Left lobe of liver (tissue), 2 donors: ENCODE data around the gene RNF14. TPM values are rescaled to one million over a fixed set of nuclear protein-coding genes. Genes with fewer than 3 reads are reported as not detected.

Experiments used
- ATAC-seq: fragments of 200-7000 bp; cut with Tn5 transposase; one replicate; pipeline ENCODE4 v1.9.1; 2020; ENCODE audit warnings: mild to moderate bottlenecking, moderate library complexity
- DNase-seq: peaks from one replicate; pipeline ENCODE4 v3.0.0-alpha.2; 2020; ENCODE audit warnings: low spot score
- total RNA-seq: library from RNA; stranded (reverse); gene quantifications from one replicate; pipeline ENCODE4 v1.2.1, GENCODE V29; 2021
- donor health status: DM: no; HTN: no; CAD: no; lungs with moderate emphysema.
- donor health status: DM: no; HTN: yes; CAD: no.

The RNF14 gene
- total RNA-seq, 1 donor from 2014 or later, result 38.9 TPM

DNA sequence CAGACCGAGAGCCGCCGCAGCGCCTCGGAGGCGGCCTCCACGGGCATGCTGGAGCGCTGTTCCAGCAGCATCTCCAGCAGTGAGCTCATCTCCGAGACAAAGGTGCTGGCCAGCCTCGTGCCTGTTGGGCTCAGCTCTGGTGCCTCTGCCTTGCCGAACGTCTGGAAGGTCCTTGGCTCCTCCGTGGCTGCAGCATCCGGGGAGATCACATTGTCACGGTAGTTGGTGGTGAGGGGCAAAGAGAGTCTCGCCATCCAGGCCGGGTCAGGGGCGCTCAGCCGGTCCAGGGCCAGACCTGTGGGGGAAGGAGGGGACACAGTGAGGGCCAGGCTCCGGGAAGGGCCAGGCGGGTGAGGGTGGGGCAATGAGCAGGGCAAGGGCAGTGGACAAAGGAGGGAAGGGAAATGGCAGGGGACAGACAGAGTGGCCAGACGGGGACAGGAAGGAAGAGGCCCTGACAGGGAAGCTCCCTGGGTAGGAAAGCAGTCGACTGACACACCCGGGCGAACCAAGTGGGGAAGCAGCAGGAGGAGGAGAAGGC is 23.3 kb upstream of the RNF14 start:
- ATAC-seq, result peak; percentile 33
- no peak for DNase-seq

- no peak for ATAC-seq
- no peak for DNase-seq
Observed at GRCh38 chr5:141947316-141947715, 21.6 kb upstream of the RNF14 start.

DNA sequence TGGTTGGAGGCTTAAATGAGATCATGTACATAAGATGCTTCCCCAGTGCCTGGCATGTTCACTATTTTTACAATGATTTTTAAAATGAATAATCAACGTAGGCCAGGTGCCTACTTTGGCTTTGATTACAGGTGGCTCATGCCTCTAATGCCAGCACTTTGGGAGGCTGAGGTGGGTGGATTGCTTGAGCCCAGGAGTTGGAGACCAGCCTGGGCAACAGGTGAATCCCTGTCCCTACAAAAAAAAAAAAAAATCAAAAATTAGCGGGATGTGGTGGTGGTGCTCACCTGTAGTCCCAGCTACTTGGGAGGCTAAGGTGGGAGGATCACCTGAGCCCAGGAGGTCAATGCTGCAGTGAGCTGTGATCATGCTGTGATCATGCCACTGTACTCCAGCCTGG is 20.1 kb upstream of the RNF14 start:
- DNase-seq, result no peak

GRCh38 chr5:141949511-141949910 is 19.4 kb upstream of the RNF14 start:
- DNase-seq (no peak), ATAC-seq (no peak)

More for the DNA sequence above, 20.1 kb upstream of the RNF14 start:
- ATAC-seq, result no peak

DNA sequence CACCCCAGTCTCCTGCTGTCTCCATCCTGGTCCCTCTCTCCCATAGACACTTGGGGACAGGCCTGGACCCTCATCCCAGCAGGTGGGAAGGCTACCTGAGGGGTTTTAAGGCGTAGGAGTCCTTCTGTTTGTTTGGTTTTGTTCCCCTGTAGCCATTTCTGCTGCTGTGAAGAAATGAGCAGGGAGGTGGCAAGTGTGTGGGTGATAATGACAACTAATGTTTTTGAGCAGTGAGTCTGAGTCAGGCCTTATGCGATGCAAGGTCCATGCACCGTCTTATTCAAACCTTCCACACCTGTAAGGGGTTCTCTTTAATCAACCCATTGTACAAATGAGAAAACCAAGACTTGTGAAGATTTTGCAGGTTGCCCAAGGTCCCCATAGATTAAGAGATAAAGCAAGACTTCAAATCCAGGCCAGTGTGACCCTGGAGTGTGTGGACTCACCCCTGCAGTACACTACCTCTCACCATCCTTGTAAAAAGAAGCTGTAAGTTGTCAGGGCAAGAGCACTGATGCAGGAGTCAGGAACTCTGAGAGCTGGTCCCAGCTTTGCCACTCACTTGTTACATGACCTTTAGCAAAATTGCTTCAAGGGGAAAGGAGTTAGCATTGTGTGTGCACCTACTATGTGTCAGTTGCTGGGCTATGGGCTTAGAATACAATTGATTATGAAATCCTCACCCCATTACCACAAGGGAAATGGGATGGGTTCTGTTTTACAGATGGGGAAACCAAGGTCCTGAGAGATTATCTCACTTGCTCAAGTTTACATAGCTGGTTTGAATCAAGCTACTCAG is 18.5 kb upstream of the RNF14 start:
- DNase-seq, result no peak
- no peak for ATAC-seq

GRCh38 chr5:141951332-141951781 is 17.5 kb upstream of the RNF14 start:
- DNase-seq (no peak), ATAC-seq (peak; percentile 34)

DNA sequence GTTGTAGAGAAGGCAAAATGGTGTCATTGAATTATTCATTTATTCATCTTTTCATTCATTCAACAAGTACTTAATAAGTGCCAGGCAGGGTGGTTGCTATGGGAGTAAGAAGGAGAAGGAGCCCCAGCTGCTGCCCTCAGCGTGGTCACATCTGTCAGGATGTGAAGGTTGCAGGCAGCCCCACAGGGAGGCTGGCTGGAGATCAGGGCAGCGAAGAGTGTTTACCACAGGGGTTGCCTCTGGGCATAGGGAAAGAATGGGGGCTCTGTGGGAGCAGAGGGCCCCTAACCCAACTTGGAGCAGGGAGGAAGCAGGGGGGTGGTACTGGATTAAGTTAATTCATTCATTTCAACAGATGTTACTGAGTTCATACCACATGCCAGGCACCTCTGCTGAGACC is 16.9 kb upstream of the RNF14 start:
- ATAC-seq, result no peak
- DNase-seq, result no peak

DNA sequence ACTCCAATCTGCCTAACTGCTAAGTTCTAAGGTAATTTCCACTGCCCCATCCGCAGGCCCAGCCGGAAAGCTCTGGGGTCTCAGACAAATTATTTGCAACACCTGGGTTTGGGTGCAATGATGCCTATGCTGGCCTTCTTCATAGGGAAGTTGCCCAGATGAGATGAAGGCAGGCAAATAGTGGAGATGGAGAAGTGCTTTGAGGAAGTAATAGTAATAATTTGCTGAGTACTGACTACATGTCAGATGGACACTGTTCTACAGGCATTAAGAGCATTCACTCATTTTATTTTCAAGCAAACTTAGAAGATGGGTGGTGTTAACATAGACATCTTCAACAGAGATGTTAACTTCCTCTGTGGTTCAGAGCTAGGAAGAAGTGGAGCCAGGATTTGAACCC is 14.7 kb upstream of the RNF14 start:
- no peak for ATAC-seq
- DNase-seq, result no peak

DNA sequence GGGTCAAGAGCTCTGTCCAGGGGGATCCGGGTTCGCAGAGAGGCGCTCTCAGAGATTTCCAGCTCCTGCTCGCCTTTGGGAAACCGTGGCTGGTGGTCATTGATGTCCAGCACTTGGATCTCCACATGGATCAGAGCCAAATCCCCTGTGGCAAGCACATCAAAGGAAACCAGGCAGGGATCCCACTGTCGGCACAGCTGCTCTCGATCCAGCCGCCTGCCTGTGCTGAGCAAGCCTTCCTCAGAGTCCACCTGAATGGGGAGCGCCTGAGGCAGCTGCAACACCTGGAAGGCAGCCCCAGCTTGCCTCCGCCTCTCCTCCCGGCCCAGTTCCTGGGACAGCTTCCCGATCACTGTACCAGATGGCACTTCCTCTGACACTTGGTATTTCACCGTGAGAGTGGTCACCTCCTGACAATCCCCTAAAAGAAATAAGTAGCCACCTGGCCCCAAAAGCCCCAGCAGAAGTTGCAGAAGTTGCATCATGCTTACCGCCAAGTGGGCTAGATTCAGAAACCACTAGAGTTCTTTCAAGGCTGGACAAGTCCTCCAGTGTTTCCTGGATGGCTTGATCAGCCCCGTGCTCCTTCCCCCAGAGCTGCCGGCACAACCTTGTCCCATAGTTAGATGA is 11.4 kb upstream of the RNF14 start:
- DNase-seq (no peak), ATAC-seq (no peak)

GRCh38 chr5:141958113-141958512 is 10.8 kb upstream of the RNF14 start, which contains the start of gene PCDH12:
PCDH12 (minus strand) TSS chr5:141958202; CDS start chr5:141957851, 351 bp downstream.
- peak; percentile 43 for ATAC-seq
- no peak for DNase-seq

DNA sequence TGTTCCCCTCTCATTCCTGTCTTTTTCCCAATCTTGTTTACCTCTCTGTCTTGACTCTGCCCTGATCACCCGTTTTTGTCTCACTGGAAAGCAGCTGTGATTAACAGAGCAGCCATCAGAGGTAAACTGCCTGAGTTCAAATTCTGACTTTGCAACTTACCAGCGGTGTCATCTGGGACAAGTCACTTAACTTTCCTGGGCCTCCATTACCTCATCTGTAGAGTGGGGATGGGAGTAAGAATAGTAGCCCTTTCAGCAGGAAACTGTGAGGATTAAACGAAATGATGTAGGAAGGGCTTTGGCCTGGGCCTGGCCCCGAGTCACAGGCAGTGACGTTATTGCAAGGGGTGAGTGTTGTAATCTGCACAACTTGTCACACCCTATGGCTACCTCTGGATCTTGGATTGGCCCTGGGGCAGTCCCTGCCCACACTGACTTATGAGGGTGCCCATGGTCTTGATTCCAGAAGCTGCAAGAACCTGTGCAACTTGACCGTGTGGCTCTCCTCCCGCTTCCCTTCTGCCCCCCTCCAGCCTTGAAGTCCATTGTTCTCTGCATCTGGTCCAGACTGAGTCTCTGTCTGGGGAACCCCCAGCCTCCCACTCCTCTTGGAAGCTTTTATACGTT is 10.2 kb upstream of the RNF14 start:
- no peak for ATAC-seq
- no peak for DNase-seq

- ATAC-seq (peak; percentile 20), DNase-seq (no peak)
Observed at GRCh38 chr5:141960018-141960417, 8.9 kb upstream of the RNF14 start.

DNA sequence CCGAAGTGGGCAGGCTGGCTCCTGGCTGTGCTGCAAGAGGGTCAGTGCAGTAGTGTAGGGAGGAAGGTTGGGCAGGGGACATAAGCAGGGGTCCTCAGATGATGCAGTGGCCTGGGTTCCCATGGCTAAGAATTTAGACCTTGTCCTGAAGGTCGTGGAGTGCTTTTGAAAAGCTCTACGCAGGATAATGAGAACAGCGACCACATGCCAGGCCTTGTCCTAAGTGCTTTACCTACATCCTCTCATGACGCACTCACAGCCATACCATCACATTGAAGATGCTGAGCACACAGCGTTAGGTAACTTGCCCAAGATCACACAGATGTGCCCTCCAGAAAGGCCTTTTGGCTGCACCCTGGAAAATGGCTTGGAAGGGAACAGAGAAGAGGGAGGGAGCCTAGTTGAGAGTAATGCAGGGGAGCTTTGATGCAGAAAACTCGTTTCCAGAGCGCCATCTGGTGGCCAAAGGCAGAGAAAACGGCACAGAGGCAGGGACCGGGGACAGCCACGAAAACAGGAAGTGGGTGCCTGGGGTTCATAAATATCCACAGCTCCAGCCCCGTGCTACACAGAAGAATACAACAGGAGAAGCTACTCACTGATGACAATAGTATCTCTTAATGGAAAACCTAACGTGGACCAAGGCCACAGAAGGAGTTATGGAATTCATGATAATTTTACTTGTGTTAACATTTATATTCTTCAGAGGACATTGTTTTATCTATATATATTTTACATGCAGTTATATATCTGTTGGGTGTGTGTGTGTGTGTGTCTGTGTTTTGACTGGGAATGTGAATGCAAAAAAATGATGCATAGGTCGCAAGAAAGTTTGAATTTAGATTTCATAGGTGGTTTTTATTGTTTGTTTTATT is 8.2 kb upstream of the RNF14 start:
- peak; percentile 86 for DNase-seq
- peak; percentile 95 for ATAC-seq

DNA sequence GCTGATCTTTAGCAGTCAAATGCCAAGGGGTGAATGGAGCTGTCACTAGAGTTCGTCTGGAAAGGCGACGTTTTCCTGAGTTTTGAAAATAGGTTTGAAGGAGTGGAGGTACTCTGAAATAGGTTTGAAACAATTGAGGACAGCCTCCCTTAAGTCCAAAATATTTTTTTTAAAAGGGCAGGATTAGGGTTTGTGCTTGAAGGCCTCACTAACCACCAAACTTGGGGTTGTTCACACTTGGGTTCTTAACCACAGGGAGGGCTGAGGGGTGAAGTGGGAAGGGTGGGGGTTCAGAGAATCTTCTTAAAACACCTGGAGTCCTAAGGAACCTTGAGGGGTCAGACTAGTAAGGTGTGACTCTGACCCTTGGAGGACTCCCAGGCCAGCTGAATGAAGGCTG is 7.4 kb upstream of the RNF14 start:
- no peak for ATAC-seq
- no peak for DNase-seq

DNA sequence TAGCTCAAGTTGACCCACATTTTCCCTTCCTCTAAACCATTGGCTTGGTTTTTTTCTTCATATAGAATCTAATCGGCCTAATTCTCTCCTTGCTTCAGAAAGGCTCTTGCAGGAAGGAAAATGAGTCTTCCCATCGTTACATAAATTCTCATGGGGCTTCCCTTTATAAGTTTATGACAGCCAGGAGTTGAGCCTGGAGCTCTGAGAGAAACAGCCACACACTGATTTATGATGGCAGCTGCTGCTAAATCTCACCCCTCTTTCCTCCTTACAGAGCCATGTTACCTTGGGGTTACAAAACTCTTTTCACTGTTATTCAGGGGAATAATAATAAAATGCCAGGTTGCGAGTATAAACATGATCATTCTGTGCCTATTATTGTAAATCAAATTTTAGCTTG is 5.2 kb upstream of the RNF14 start:
- no peak for ATAC-seq
- DNase-seq, result no peak

GRCh38 chr5:141965071-141965470 is 3.8 kb upstream of the RNF14 start:
- ATAC-seq, result no peak

DNA sequence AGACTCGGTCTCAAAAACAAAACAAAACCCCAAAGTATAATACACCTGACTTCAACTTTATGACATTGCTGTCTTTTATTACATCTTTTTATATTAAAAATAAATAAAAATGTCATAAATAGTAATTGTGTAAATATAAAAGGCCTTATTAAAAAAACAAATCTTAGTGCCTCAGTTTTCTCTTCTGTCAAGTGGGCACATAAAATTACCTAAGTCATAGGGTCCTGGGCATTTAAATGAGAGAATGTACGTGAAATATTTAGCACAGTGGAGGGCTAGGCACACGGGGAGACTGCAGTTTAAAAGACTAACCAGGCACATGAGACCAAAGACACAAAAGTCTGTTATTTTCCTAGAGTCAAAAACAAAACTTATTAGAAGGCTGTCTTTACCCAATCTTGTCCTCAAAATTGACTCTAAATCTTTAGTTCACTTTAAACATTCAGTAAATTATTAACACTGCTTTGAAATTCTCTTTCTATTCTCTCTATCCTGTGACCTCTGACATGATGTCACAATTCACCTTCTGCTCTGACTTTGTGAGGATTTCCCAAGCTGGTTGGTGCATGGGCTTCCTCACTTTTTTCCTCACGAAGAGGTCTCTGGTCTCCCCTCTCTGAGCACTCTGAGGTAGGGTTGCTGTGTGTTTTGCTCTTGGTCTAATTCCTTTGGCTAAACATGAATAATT is 2.5 kb upstream of the RNF14 start:
- DNase-seq (no peak), ATAC-seq (peak; percentile 35)

More at GRCh38 chr5:141965071-141965470, 3.8 kb upstream of the RNF14 start:
- DNase-seq, result no peak

DNA sequence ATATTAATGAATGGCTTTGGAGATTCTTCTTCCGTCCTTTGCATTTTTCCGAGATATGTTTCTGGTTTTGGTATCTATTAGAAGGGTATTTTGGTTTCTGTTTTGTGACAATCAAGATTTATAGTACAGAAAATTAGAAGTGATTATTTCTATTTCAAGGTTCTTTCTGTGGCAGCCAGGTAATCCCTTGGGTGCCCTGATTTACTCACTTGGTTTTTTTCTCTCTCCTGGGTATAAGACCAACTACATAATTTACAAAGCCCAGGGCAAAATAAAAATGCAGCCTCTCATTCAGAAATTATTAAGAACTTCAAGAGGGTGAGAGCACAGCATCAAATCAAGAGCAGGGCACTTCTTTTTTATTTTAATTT is 2.0 kb upstream of the RNF14 start:
- DNase-seq (no peak), ATAC-seq (no peak)

DNA sequence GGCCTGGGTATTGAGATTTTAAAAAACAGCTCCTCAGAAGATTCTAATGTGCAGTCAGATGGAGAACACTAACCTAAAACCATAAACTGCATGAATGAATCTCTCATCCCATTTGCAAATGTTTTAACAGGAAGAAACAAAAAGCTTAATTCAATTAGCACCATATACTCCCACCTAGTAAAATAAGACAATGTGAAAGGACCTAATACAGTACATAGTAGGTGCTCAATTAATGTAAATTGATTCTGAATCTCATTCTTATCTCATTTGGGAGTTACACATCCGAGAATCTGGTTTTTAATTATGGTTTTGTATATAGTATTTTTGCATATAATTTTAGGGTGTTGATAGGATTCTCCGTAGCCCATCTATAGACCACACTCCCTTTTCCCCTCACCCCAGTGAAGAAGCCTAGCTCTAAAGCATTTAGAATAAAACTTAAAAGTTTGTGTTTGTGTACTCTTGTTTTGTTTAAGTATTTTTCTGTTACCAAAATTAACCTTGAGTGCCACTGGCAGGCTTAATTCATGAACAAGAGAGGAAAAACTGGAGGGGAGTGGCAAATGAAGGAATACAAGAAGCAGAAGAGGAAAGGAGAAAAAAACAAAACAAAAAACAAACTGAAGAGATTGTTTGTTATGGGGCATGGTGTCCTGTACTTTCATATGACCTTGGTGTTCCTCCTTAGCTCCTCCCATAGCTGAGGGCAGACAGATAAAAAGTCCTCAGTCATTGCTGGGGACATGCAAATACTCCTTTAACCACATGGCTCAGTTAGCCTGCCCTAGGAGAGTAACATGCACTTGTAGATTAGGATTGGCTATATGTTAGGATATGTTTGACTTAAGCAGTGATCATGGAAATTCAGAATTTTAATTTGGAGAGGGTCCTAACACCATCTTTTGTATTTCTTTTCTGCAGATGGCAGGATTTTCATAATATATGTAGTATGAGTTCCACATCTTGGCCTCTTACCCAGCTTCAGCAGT is 1.2 kb downstream of the RNF14 start:
- DNase-seq, result no peak
- ATAC-seq, result no peak
